ENCODE data around the gene FAM3A.
"Not testable (repeated sequence)": the region's sequence is repeated elsewhere in the genome, so short reads cannot be mapped to it uniquely, and the experiment has no call there.

FAM3A gene

GRCh38 chrX:154541896-154542722 lies 26.1 kb upstream of the FAM3A start:
- Histone ChIP-seq H3K27me3 (ENCODE audit: insufficient read depth, low read length) (no peaks in the 10 kb centered on the region), H3K4me2 (ENCODE audit: low read length) (no peak overlapping the region), H4K20me1 (ENCODE audit: insufficient read depth, low read length) (no peaks in the 10 kb centered on the region), H2AFZ (ENCODE audit: low read length) (no peak overlapping the region), H3K79me2 (ENCODE audit: insufficient read depth, low read length) (no peaks in the 10 kb centered on the region), H3K4me1 (ENCODE audit: insufficient read depth, low read length, severe bottlenecking) (peaks cover 10% of the 10 kb centered on the region), H3K9me2 (ENCODE audit: low read depth, low read length) (no peaks in the 10 kb centered on the region), H3K4me3 (ENCODE audit: low read depth, low read length, poor library complexity, severe bottlenecking) (no peak overlapping the region), H3K27ac (ENCODE audit: low read depth, low read length, poor library complexity, severe bottlenecking) (no peak overlapping the region), H3K9ac (ENCODE audit: low read length) (no peak overlapping the region), H3F3A (ENCODE audit: insufficient read depth, low read length) (no peaks in the 10 kb centered on the region), H3K9me3 (ENCODE audit: low read length) (no peaks in the 10 kb centered on the region), H3K36me3 (ENCODE audit: insufficient read depth, low read length) (peaks cover 10% of the 10 kb centered on the region; the same call in 1 of the 2 replicates)
- TF ChIP-seq, protein P1, sequence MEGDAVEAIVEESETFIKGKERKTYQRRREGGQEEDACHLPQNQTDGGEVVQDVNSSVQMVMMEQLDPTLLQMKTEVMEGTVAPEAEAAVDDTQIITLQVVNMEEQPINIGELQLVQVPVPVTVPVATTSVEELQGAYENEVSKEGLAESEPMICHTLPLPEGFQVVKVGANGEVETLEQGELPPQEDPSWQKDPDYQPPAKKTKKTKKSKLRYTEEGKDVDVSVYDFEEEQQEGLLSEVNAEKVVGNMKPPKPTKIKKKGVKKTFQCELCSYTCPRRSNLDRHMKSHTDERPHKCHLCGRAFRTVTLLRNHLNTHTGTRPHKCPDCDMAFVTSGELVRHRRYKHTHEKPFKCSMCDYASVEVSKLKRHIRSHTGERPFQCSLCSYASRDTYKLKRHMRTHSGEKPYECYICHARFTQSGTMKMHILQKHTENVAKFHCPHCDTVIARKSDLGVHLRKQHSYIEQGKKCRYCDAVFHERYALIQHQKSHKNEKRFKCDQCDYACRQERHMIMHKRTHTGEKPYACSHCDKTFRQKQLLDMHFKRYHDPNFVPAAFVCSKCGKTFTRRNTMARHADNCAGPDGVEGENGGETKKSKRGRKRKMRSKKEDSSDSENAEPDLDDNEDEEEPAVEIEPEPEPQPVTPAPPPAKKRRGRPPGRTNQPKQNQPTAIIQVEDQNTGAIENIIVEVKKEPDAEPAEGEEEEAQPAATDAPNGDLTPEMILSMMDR (IDR thresholded peaks at IDR 0.05; ENCODE audit: low read length), result no peak
- TF ChIP-seq EZH2 (IDR thresholded peaks at IDR 0.05; ENCODE audit: borderline replicate concordance, low read length), result no peak

DNA sequence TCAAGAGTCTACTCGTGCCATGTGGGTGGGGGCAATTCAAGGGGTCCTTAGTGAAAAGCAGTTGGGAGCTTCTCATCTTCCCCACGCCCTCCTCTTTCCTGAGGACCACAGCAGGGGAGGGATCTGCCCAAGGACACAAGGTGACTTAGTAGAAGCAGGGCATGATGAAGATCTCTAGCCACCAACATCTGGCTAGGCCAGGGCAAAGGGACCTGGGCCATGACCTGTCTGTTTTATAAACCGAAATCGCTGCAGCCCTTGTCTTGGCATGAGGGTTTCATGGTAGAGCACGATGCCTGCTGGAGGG lies 25.5 kb upstream of the FAM3A start:
- H3K4me2 ChIP-seq (ENCODE audit: low read length), result no peak overlapping the region
- H3K9ac ChIP-seq (ENCODE audit: low read length), result no peak overlapping the region
- H3K9me3 ChIP-seq (ENCODE audit: low read length), result no peaks in the 10 kb centered on the region
- no peak overlapping the region for H3K27ac ChIP-seq (ENCODE audit: low read depth, low read length, poor library complexity, severe bottlenecking)
- no peaks in the 10 kb centered on the region for H3K79me2 ChIP-seq (ENCODE audit: insufficient read depth, low read length)
- H3K4me3 ChIP-seq (ENCODE audit: low read depth, low read length, poor library complexity, severe bottlenecking), result no peak overlapping the region
- H3K27me3 ChIP-seq (ENCODE audit: insufficient read depth, low read length), result no peaks in the 10 kb centered on the region
- H4K20me1 ChIP-seq (ENCODE audit: insufficient read depth, low read length), result no peaks in the 10 kb centered on the region
- H3K36me3 ChIP-seq (ENCODE audit: insufficient read depth, low read length), result peaks cover 10% of the 10 kb centered on the region; the same call in 1 of the 2 replicates
- TF ChIP-seq, protein P1 (IDR thresholded peaks at IDR 0.05; ENCODE audit: low read length), result no peak
- no peak for TF ChIP-seq EZH2 (IDR thresholded peaks at IDR 0.05; ENCODE audit: borderline replicate concordance, low read length)
- no peak overlapping the region for H2AFZ ChIP-seq (ENCODE audit: low read length)
- no peaks in the 10 kb centered on the region for H3F3A ChIP-seq (ENCODE audit: insufficient read depth, low read length)
- H3K9me2 ChIP-seq (ENCODE audit: low read depth, low read length), result no peaks in the 10 kb centered on the region
- peaks cover 10% of the 10 kb centered on the region for H3K4me1 ChIP-seq (ENCODE audit: insufficient read depth, low read length, severe bottlenecking)

- no peak overlapping the region for H3K9ac ChIP-seq (ENCODE audit: low read length)
- H4K20me1 ChIP-seq (ENCODE audit: insufficient read depth, low read length), result no peaks in the 10 kb centered on the region
- no peak overlapping the region for H2AFZ ChIP-seq (ENCODE audit: low read length)
- H3K79me2 ChIP-seq (ENCODE audit: insufficient read depth, low read length), result no peaks in the 10 kb centered on the region
- no peak overlapping the region for H3K27ac ChIP-seq (ENCODE audit: low read depth, low read length, poor library complexity, severe bottlenecking)
- H3K9me3 ChIP-seq (ENCODE audit: low read length), result no peaks in the 10 kb centered on the region
- TF ChIP-seq, protein P1 (IDR thresholded peaks at IDR 0.05; ENCODE audit: low read length), result no peak
- TF ChIP-seq EZH2 (IDR thresholded peaks at IDR 0.05; ENCODE audit: borderline replicate concordance, low read length), result no peak
- no peak overlapping the region for H3K4me3 ChIP-seq (ENCODE audit: low read depth, low read length, poor library complexity, severe bottlenecking)
- peaks cover 7% of the 10 kb centered on the region for H3K4me1 ChIP-seq (ENCODE audit: insufficient read depth, low read length, severe bottlenecking)
- H3K36me3 ChIP-seq (ENCODE audit: insufficient read depth, low read length), result peaks cover 10% of the 10 kb centered on the region; the same call in 1 of the 2 replicates
- no peak overlapping the region for H3K4me2 ChIP-seq (ENCODE audit: low read length)
- no peaks in the 10 kb centered on the region for H3K27me3 ChIP-seq (ENCODE audit: insufficient read depth, low read length)
- no peaks in the 10 kb centered on the region for H3K9me2 ChIP-seq (ENCODE audit: low read depth, low read length)
- H3F3A ChIP-seq (ENCODE audit: insufficient read depth, low read length), result no peaks in the 10 kb centered on the region
Observed at GRCh38 chrX:154540897-154541535, 25.0 kb upstream of the FAM3A start.

- not testable (repeated sequence) for H3K9me3 ChIP-seq (ENCODE audit: low read length); H3K79me2 ChIP-seq (ENCODE audit: insufficient read depth, low read length); H3K4me2 ChIP-seq (ENCODE audit: low read length)
Observed at GRCh38 chrX:154540365-154540764, 24.3 kb upstream of the FAM3A start.

More at GRCh38 chrX:154540365-154540764, 24.3 kb upstream of the FAM3A start:
- not testable (repeated sequence) for H3K4me3 ChIP-seq (ENCODE audit: low read depth, low read length, poor library complexity, severe bottlenecking); H3K9ac ChIP-seq (ENCODE audit: low read length); H2AFZ ChIP-seq (ENCODE audit: low read length); H3K4me1 ChIP-seq (ENCODE audit: insufficient read depth, low read length, severe bottlenecking); H3F3A ChIP-seq (ENCODE audit: insufficient read depth, low read length); H3K9me2 ChIP-seq (ENCODE audit: low read depth, low read length); H3K27me3 ChIP-seq (ENCODE audit: insufficient read depth, low read length); H4K20me1 ChIP-seq (ENCODE audit: insufficient read depth, low read length); H3K27ac ChIP-seq (ENCODE audit: low read depth, low read length, poor library complexity, severe bottlenecking)
- H3K36me3 ChIP-seq (ENCODE audit: insufficient read depth, low read length), result peaks cover 12% of the 10 kb centered on the region; the same call in 1 of the 2 replicates

All from OCI-LY1 (cell line).